Activated naive CD4-positive, alpha-beta T cell treated with anti-CD3 and anti-CD28 coated beads for 36 hours (primary cell): ENCODE results near the gene SPATA7. TPM values are rescaled to one million over a fixed set of nuclear protein-coding genes. Genes with fewer than 3 reads are reported as not detected.
A peak's percentile ranks its signal among the peaks of the same experiment; 100 is the strongest.

ENCODE experiments used
- CTCF ChIA-PET: fragments of 350-600 bp; sonication (Branson Sonifier 250); formaldehyde crosslinking; loops from one replicate; lab custom pipeline; 2021; ENCODE audit warnings: antibody characterized with exemption; lab: Charles Lee
- DNase-seq: peaks from one replicate; pipeline ENCODE4 v3.0.0-alpha.2; 2020
- H3K27ac Mint-ChIP-seq: one replicate; pipeline ENCODE4 v1.8.0; 2021; ENCODE audit warnings: mild to moderate bottlenecking, mixed read lengths
- H3K27me3 Mint-ChIP-seq: one replicate; pipeline ENCODE4 v1.8.0; 2021; ENCODE audit warnings: low read depth, mixed read lengths
- H3K36me3 Mint-ChIP-seq: one replicate; pipeline ENCODE4 v1.8.0; 2021; ENCODE audit warnings: low read depth, mixed read lengths
- H3K4me1 Mint-ChIP-seq: one replicate; pipeline ENCODE4 v1.8.0; 2021; ENCODE audit warnings: low read depth, mixed read lengths
- H3K4me3 Mint-ChIP-seq: one replicate; pipeline ENCODE4 v1.8.0; 2021; ENCODE audit warnings: mild to moderate bottlenecking, moderate library complexity, mixed read lengths
- H3K9me3 Mint-ChIP-seq: one replicate; pipeline ENCODE4 v1.8.0; 2021; ENCODE audit warnings: mixed read lengths
- intact Hi-C: fragments of 100-400 bp; cut with micrococcal nuclease; formaldehyde crosslinking; loops from one replicate; pipeline ENCODE4 v1.15.1; 2023
- total RNA-seq, 2 experiments: library from RNA; stranded (reverse); gene quantifications; one replicate each; pipeline ENCODE4 v1.2.3, GENCODE V29; 2021

Gene SPATA7
- total RNA-seq, 2 experiments from 2014 or later = 3.3 to 3.5 TPM

DNA sequence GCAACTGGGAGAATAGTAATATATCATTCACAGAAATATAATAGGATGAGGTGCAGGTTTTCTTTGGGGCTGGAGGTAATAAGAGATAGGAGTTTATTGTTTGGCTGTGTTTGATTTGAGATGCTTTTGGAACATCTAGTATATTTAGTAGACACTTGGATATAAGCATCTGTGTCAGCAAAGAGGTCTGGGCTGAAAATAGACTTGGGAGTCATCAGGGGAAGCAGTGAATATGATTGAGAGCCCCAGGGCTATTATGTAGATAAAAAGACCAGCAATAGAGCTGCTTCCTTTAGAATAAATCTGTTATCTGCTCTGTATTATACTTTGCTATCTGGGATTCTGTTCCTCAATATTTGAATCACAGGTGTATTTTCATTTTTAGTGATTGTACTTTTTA, 36.6 kb downstream of the SPATA7 start:
- Mint-ChIP-seq H3K9me3 (peaks cover 7% of the 10 kb centered on the region), H3K27ac (no peak overlapping the region), H3K27me3 (no peaks in the 10 kb centered on the region), H3K4me1 (peaks cover 3% of the 10 kb centered on the region), H3K36me3 (peaks cover 15% of the 10 kb centered on the region), H3K4me3 (no peak overlapping the region)
- no peak for DNase-seq
- intact Hi-C loops = no loop called here
- CTCF ChIA-PET = no interaction called here

- Mint-ChIP-seq H3K4me3 (no peak overlapping the region), H3K27me3 (no peaks in the 10 kb centered on the region), H3K9me3 (peaks cover under 1% of the 10 kb centered on the region), H3K36me3 (peaks cover 5% of the 10 kb centered on the region), H3K27ac (no peak overlapping the region), H3K4me1 (peaks cover 3% of the 10 kb centered on the region)
- intact Hi-C loops = no loop called here
- CTCF ChIA-PET = no interaction called here
- DNase-seq = peak; percentile 4
These were observed 37.6 kb downstream of the SPATA7 start for GRCh38 chr14:88422919-88423650.

GRCh38 chr14:88424573-88424972, 39.1 kb downstream of the SPATA7 start:
- Mint-ChIP-seq H3K4me1 (peaks cover 3% of the 10 kb centered on the region), H3K9me3 (no peaks in the 10 kb centered on the region), H3K36me3 (no peaks in the 10 kb centered on the region), H3K27me3 (no peaks in the 10 kb centered on the region), H3K4me3 (no peak overlapping the region), H3K27ac (no peak overlapping the region)
- intact Hi-C loops = no loop called here
- CTCF ChIA-PET = no interaction called here
- DNase-seq = no peak

DNA sequence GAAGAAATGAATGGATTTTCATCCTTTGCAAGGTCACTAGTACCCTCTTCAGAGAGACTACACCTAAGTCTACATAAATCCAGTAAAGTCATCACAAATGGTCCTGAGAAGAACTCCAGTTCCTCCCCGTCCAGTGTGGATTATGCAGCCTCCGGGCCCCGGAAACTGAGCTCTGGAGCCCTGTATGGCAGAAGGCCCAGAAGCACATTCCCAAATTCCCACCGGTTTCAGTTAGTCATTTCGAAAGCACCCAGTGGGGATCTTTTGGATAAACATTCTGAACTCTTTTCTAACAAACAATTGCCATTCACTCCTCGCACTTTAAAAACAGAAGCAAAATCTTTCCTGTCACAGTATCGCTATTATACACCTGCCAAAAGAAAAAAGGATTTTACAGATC, 40.8 kb downstream of the SPATA7 start:
- no peaks in the 10 kb centered on the region for H3K27me3 Mint-ChIP-seq
- H3K9me3 Mint-ChIP-seq = no peaks in the 10 kb centered on the region
- no peaks in the 10 kb centered on the region for H3K36me3 Mint-ChIP-seq
- CTCF ChIA-PET = no interaction called here
- peaks cover 3% of the 10 kb centered on the region for H3K4me1 Mint-ChIP-seq
- no peak for DNase-seq
- intact Hi-C loops = no loop called here
- no peak overlapping the region for H3K27ac Mint-ChIP-seq
- no peak overlapping the region for H3K4me3 Mint-ChIP-seq

DNA sequence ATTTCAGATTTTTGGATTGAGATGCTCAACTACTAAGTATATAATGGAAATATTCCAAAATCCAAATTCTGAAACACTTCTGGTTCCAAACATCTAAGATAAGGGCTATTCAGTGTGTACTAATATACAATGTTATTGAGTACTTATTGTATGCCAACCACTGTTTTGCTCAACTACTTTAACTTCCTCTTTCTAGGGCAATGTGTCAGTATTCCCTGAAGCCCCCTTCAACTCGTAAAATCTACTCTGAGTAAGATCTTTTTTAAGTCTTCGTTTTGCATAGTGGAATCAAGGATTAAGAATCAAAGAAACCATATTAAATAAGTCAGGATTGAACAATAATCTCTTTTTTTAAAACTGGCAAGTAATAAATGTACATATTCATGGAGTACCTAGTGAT, 45.5 kb downstream of the SPATA7 start:
- intact Hi-C loops = no loop called here
- CTCF ChIA-PET = no interaction called here
- Mint-ChIP-seq H3K9me3 (no peaks in the 10 kb centered on the region), H3K27ac (no peak overlapping the region), H3K36me3 (peaks cover 5% of the 10 kb centered on the region), H3K27me3 (no peaks in the 10 kb centered on the region), H3K4me1 (no peaks in the 10 kb centered on the region), H3K4me3 (no peak overlapping the region)
- no peak for DNase-seq

GRCh38 chr14:88437658-88438057, 52.2 kb downstream of the SPATA7 start:
- H3K9me3 Mint-ChIP-seq = no peaks in the 10 kb centered on the region
- H3K27me3 Mint-ChIP-seq = no peaks in the 10 kb centered on the region
- H3K4me3 Mint-ChIP-seq = no peak overlapping the region
- no peaks in the 10 kb centered on the region for H3K4me1 Mint-ChIP-seq
- CTCF ChIA-PET = no interaction called here
- H3K36me3 Mint-ChIP-seq = peaks cover 5% of the 10 kb centered on the region
- H3K27ac Mint-ChIP-seq = no peak overlapping the region
- intact Hi-C loops = loop anchor here (5.0 kb wide), 1 partner anchor 250 kb away; no protein-coding TSS in a partner anchor
- no peak for DNase-seq

DNA sequence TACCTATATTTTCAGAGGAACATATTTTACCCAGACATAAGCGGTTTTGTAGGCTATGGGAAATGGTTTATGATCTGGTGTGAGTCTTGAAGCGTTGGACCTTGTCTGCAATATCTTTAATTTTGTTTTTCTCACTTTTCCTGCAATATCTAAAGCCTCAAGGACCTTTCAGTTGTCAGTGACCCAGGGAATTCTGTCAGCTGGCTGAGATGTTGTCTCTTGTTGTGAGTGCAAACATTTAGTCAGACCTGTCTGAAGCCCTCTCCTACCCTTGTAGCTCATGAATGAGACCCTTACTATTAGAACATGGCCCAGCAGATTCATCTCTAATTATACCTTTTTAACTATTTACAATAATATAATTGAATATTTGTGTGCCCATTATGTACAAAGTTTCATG, 53.6 kb downstream of the SPATA7 start:
- H3K9me3 Mint-ChIP-seq = no peaks in the 10 kb centered on the region
- H3K27ac Mint-ChIP-seq = no peak overlapping the region
- H3K4me1 Mint-ChIP-seq = no peaks in the 10 kb centered on the region
- CTCF ChIA-PET = no interaction called here
- H3K4me3 Mint-ChIP-seq = no peak overlapping the region
- peaks cover 8% of the 10 kb centered on the region for H3K36me3 Mint-ChIP-seq
- no peaks in the 10 kb centered on the region for H3K27me3 Mint-ChIP-seq
- no peak for DNase-seq
- intact Hi-C loops = loop anchor here (5.0 kb wide), 1 partner anchor 252 kb away; no protein-coding TSS in a partner anchor

- DNase-seq = no peak
- peaks cover 41% of the 10 kb centered on the region for H3K36me3 Mint-ChIP-seq
- CTCF ChIA-PET = no interaction called here
- H3K4me1 Mint-ChIP-seq = no peaks in the 10 kb centered on the region
- peaks cover 11% of the 10 kb centered on the region for H3K9me3 Mint-ChIP-seq
- H3K4me3 Mint-ChIP-seq = no peak overlapping the region
- intact Hi-C loops = no loop called here
- no peaks in the 10 kb centered on the region for H3K27me3 Mint-ChIP-seq
- H3K27ac Mint-ChIP-seq = no peak overlapping the region
These were observed 66.8 kb downstream of the SPATA7 start for GRCh38 chr14:88452231-88452630.

DNA sequence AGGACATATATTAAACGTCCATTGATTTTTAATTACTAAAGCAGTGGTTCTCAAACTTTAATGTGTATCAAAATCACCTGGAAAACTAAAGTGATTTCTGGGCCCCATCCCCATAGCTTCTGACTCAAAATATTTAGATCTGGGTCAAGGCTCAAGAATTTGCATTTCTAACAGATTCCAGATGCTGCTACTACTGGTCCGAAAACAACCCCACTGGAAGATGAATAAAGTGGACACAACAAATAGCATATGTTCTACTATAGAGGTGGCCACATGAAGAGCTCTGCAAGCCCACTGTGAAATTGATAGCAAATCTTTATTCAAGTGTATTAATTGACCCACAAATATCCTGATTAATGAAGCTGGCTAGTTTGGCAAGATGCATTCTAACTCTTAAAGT, 69.4 kb downstream of the SPATA7 start:
- intact Hi-C loops = no loop called here
- CTCF ChIA-PET = interaction anchor here (1.5 kb wide), 1 partner anchor 9 kb away, joined by 4 read pairs; no protein-coding TSS in a partner anchor
- DNase-seq = no peak
- Mint-ChIP-seq H3K27ac (no peak overlapping the region), H3K4me3 (no peak overlapping the region), H3K36me3 (peaks cover 33% of the 10 kb centered on the region), H3K27me3 (no peaks in the 10 kb centered on the region), H3K9me3 (peaks cover 6% of the 10 kb centered on the region), H3K4me1 (no peaks in the 10 kb centered on the region)

- H3K27ac Mint-ChIP-seq = no peak overlapping the region
These were observed 77.9 kb downstream of the SPATA7 start for GRCh38 chr14:88463318-88463717.

DNA sequence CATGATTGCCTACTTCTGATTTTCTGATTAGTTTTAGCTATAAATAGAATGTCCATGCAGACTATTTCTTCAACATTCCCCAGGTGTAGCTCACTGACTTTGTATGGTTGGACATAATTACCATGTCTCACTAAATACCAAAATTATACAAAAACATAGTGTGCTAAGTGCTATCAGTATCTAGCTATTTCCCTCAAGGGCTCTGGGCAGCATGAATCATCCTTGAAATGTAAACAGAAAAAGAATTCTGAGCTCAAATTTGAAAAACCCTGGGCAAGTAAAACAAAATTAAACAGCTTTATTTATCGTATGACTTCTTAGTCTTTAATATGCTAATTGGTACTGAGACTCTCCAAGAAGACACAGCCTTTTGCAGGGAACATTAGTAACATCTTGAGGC, 82.9 kb downstream of the SPATA7 start:
- Mint-ChIP-seq H3K27ac (no peak overlapping the region), H3K9me3 (no peaks in the 10 kb centered on the region), H3K4me3 (no peak overlapping the region), H3K36me3 (no peaks in the 10 kb centered on the region), H3K27me3 (no peaks in the 10 kb centered on the region), H3K4me1 (no peaks in the 10 kb centered on the region)
- no peak for DNase-seq
- CTCF ChIA-PET = no interaction called here
- intact Hi-C loops = no loop called here

More at GRCh38 chr14:88463318-88463717, 77.9 kb downstream of the SPATA7 start:
- intact Hi-C loops = no loop called here
- Mint-ChIP-seq H3K36me3 (peaks cover 15% of the 10 kb centered on the region), H3K27me3 (no peaks in the 10 kb centered on the region), H3K4me3 (no peak overlapping the region), H3K9me3 (peaks cover 1% of the 10 kb centered on the region), H3K4me1 (no peaks in the 10 kb centered on the region)
- peak; percentile 24 for DNase-seq
- CTCF ChIA-PET = interaction anchor here (0.9 to 1.6 kb wide), 2 partner anchors 8 to 26 kb away, joined by 4 read pairs; no protein-coding TSS in a partner anchor

GRCh38 chr14:88470542-88471440, 85.3 kb downstream of the SPATA7 start:
- Mint-ChIP-seq H3K27me3 (no peaks in the 10 kb centered on the region), H3K36me3 (no peaks in the 10 kb centered on the region), H3K27ac (no peak overlapping the region)

More at GRCh38 chr14:88470542-88471440, 85.3 kb downstream of the SPATA7 start:
- CTCF ChIA-PET = interaction anchor here (0.7 kb wide), 1 partner anchor 50 kb away, joined by 3 read pairs; no protein-coding TSS in a partner anchor
- DNase-seq = no peak
- no peaks in the 10 kb centered on the region for H3K9me3 Mint-ChIP-seq
- intact Hi-C loops = no loop called here
- H3K4me3 Mint-ChIP-seq = no peak overlapping the region
- no peaks in the 10 kb centered on the region for H3K4me1 Mint-ChIP-seq
